ENCODE measurements around the gene TRPV2. TPM values are rescaled to one million over a fixed set of nuclear protein-coding genes. Genes with fewer than 3 reads are reported as not detected.
A peak's percentile ranks its signal among the peaks of the same experiment; 100 is the strongest.

Gene TRPV2
- total and polyA plus RNA-seq, 10 of the 15 experiments (the other 5 are each of a cell fraction or from before 2014, with no cell fraction given), result 8.9 to 94.4 (median 54.1) TPM

DNA sequence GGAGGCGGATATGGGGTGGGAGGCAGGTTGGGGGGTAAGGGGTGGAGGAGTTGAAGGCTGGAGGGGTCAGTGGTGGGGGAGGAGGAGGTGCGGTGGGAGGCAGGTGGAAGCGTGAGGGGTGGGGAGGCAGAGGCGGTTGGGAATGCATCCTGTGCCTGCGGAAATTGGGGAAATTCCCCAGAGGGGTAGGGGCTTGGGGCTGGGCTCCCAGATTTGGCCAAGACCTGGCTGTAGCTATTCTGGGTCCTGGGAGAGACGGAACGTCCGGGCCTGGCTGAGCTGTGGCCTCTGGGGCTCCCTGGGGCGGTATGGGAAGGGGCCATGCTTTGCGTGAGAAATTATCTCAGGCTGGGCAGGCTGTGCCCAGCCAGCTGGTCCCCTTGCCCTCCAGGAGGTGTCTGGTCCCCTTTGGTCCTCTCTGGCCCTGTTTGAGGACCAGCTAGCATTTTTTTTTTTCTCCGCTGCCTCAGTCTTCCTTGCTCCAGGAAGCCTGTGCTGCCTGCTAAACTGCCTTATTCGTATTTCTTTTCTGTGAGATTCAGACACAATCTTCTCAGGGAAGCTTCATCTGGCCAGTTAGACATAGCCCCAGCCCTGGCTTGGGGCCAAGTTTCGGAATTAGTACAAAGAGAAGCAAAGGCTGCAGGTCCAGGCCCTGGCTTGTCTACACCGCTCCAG, 7.3 kb upstream of the TRPV2 start (continued):
- TF ChIP-seq SUZ12 (IDR thresholded peaks at IDR 0.05; ENCODE audit: unreplicated experiment) (no peak), BHLHE40 (IDR thresholded peaks at IDR 0.05; ENCODE audit: borderline replicate concordance in 1 of 2, low read depth in 2 of 2, low read length in 1 of 2) (no peak), TBL1XR1 (IDR thresholded peaks at IDR 0.05; ENCODE audit: low read depth, low read length) (no peak), SUPT20H (IDR thresholded peaks at IDR 0.05; ENCODE audit: borderline replicate concordance, control insufficient read depth, low read depth, low read length) (no peak), BACH1 (IDR thresholded peaks at IDR 0.05; ENCODE audit: borderline replicate concordance) (peak; percentile 57), EP300 (IDR thresholded peaks at IDR 0.05; ENCODE audit: borderline replicate concordance in 1 of 2, control insufficient read depth in 1 of 2, low read depth in 2 of 2, low read length in 2 of 2) (peak in 1 of 2 experiments; percentile 7; a peak in 1 of 4 replicates), SIN3A (IDR thresholded peaks at IDR 0.05; ENCODE audit: low read depth, low read length) (no peak), RELA (IDR thresholded peaks at IDR 0.05; ENCODE audit: borderline replicate concordance, partially characterized antibody) (peak; percentile 51), ZZZ3 (IDR thresholded peaks at IDR 0.05; ENCODE audit: control insufficient read depth, insufficient read length, low read depth) (no peak), ZNF384 (IDR thresholded peaks at IDR 0.05; ENCODE audit: borderline replicate concordance, low read depth, low read length) (peak; percentile 44; the same call in 1 of the 2 replicates), TAF1 (IDR thresholded peaks at IDR 0.05; ENCODE audit: borderline replicate concordance, low read depth, low read length) (peak; percentile 47; the same call in 1 of the 2 replicates), GATAD2B (conservative IDR thresholded peaks at IDR 0.05; ENCODE audit: low read depth) (peak; percentile 100), IRF4 (IDR thresholded peaks at IDR 0.05; ENCODE audit: low read depth, low read length) (peak; percentile 56; the same call in 1 of the 2 replicates), BCL11A (IDR thresholded peaks at IDR 0.05; ENCODE audit: low read depth, low read length) (no peak)
- TF ChIP-seq, protein P1, sequence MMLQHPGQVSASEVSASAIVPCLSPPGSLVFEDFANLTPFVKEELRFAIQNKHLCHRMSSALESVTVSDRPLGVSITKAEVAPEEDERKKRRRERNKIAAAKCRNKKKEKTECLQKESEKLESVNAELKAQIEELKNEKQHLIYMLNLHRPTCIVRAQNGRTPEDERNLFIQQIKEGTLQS (IDR thresholded peaks at IDR 0.05; ENCODE audit: borderline replicate concordance, extremely low read depth, low read depth, low read length), result no peak
- TF ChIP-seq, protein P2, sequence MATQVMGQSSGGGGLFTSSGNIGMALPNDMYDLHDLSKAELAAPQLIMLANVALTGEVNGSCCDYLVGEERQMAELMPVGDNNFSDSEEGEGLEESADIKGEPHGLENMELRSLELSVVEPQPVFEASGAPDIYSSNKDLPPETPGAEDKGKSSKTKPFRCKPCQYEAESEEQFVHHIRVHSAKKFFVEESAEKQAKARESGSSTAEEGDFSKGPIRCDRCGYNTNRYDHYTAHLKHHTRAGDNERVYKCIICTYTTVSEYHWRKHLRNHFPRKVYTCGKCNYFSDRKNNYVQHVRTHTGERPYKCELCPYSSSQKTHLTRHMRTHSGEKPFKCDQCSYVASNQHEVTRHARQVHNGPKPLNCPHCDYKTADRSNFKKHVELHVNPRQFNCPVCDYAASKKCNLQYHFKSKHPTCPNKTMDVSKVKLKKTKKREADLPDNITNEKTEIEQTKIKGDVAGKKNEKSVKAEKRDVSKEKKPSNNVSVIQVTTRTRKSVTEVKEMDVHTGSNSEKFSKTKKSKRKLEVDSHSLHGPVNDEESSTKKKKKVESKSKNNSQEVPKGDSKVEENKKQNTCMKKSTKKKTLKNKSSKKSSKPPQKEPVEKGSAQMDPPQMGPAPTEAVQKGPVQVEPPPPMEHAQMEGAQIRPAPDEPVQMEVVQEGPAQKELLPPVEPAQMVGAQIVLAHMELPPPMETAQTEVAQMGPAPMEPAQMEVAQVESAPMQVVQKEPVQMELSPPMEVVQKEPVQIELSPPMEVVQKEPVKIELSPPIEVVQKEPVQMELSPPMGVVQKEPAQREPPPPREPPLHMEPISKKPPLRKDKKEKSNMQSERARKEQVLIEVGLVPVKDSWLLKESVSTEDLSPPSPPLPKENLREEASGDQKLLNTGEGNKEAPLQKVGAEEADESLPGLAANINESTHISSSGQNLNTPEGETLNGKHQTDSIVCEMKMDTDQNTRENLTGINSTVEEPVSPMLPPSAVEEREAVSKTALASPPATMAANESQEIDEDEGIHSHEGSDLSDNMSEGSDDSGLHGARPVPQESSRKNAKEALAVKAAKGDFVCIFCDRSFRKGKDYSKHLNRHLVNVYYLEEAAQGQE (IDR thresholded peaks at IDR 0.05; ENCODE audit: low read depth, low read length), result no peak
- TF ChIP-seq, protein P3, sequence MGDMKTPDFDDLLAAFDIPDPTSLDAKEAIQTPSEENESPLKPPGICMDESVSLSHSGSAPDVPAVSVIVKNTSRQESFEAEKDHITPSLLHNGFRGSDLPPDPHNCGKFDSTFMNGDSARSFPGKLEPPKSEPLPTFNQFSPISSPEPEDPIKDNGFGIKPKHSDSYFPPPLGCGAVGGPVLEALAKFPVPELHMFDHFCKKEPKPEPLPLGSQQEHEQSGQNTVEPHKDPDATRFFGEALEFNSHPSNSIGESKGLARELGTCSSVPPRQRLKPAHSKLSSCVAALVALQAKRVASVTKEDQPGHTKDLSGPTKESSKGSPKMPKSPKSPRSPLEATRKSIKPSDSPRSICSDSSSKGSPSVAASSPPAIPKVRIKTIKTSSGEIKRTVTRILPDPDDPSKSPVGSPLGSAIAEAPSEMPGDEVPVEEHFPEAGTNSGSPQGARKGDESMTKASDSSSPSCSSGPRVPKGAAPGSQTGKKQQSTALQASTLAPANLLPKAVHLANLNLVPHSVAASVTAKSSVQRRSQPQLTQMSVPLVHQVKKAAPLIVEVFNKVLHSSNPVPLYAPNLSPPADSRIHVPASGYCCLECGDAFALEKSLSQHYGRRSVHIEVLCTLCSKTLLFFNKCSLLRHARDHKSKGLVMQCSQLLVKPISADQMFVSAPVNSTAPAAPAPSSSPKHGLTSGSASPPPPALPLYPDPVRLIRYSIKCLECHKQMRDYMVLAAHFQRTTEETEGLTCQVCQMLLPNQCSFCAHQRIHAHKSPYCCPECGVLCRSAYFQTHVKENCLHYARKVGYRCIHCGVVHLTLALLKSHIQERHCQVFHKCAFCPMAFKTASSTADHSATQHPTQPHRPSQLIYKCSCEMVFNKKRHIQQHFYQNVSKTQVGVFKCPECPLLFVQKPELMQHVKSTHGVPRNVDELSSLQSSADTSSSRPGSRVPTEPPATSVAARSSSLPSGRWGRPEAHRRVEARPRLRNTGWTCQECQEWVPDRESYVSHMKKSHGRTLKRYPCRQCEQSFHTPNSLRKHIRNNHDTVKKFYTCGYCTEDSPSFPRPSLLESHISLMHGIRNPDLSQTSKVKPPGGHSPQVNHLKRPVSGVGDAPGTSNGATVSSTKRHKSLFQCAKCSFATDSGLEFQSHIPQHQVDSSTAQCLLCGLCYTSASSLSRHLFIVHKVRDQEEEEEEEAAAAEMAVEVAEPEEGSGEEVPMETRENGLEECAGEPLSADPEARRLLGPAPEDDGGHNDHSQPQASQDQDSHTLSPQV (IDR thresholded peaks at IDR 0.05), result no peak
- TF ChIP-seq, protein P4, sequence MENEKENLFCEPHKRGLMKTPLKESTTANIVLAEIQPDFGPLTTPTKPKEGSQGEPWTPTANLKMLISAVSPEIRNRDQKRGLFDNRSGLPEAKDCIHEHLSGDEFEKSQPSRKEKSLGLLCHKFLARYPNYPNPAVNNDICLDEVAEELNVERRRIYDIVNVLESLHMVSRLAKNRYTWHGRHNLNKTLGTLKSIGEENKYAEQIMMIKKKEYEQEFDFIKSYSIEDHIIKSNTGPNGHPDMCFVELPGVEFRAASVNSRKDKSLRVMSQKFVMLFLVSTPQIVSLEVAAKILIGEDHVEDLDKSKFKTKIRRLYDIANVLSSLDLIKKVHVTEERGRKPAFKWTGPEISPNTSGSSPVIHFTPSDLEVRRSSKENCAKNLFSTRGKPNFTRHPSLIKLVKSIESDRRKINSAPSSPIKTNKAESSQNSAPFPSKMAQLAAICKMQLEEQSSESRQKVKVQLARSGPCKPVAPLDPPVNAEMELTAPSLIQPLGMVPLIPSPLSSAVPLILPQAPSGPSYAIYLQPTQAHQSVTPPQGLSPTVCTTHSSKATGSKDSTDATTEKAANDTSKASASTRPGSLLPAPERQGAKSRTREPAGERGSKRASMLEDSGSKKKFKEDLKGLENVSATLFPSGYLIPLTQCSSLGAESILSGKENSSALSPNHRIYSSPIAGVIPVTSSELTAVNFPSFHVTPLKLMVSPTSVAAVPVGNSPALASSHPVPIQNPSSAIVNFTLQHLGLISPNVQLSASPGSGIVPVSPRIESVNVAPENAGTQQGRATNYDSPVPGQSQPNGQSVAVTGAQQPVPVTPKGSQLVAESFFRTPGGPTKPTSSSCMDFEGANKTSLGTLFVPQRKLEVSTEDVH (IDR thresholded peaks at IDR 0.05; ENCODE audit: low read depth, partially characterized antibody), result no peak

Measured in GM12878 (cell line).